Measurements from ENCODE around the gene CC2D2A.

The CC2D2A gene

DNA sequence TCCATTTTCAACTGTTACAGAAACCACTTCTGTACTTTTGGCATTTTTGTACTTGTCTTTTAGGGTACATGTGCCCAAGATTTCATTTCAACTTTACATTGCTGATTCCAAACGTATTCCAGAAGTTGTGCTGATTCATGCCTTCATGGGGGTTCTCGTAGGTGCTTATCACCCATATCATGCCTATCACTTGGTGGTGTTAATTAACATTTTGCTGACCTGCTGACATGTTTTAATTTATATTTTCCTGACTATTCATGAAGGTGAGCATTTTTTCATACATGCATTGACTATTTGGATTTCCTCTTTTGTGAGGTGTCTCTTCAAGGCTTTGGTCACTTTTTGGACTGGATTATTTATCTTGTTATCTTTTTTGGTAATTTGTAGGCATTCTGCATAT is 64.1 kb downstream of the CC2D2A start:
- DNase-seq (ENCODE audit: low spot score), result no peak
- in situ Hi-C loops (cut with MboI; ENCODE audit: low pct_unique_long_range_greater_than_20kb, low sequenced_read_pairs, unreplicated experiment), result no loop called here
- no peak for TF ChIP-seq CTCF (IDR thresholded peaks at IDR 0.05; ENCODE audit: extremely low read depth, insufficient read depth, missing control alignments)

- TF ChIP-seq CTCF (IDR thresholded peaks at IDR 0.05; ENCODE audit: extremely low read depth, insufficient read depth, missing control alignments), result no peak
- in situ Hi-C loops (cut with MboI; ENCODE audit: low pct_unique_long_range_greater_than_20kb, low sequenced_read_pairs, unreplicated experiment), result no loop called here
- no peak for DNase-seq (ENCODE audit: low spot score)
Observed at GRCh38 chr4:15535599-15535998, 65.9 kb downstream of the CC2D2A start.

DNA sequence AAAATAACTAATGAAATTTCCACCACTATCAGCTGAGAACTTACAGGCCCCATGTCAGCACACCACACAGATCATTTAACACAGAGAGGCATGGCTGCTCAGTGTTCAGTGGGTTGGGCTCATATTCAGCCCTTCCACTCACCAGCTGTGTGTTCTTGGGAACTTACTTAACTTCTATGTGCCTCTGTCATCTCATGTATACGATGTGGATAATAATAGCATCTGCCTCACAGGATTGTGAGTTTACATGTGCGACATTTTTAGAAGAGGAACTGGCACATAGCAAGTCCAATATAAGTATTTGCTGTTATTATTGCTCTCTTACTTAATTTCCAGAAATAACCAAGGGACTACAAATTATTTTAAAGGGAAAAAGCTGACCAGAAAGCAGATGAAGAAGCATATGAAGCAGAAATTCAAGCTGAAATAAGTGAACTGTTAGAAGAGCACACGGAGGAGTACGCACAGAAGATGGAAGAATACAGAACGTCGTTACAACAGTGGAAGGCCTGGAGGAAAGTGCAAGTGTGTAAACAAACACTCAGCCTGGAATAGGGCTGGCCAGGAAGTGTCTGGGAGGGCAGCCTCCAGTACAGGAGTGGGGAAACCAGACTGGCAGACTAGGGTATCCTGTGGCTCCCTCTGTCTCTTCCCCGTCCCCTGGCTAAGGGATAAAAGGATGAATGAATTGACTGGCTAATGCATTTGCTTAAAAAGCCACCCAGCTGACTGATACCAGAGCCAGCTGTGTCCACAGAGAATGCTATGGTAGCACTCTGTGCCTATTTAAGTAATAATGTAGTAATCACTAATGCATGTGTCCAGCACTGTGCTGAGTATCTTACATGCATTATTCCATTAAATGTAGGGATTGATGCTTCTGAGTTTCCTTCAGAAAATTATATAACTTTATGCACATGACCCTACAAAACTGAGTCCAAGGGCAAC is 67.1 kb downstream of the CC2D2A start:
- TF ChIP-seq CTCF (IDR thresholded peaks at IDR 0.05; ENCODE audit: extremely low read depth, insufficient read depth, missing control alignments), result no peak
- in situ Hi-C loops (cut with MboI; ENCODE audit: low pct_unique_long_range_greater_than_20kb, low sequenced_read_pairs, unreplicated experiment), result no loop called here
- DNase-seq (ENCODE audit: low spot score), result no peak

GRCh38 chr4:15541941-15542340 is 72.3 kb downstream of the CC2D2A start:
- DNase-seq (ENCODE audit: low spot score), result no peak
- in situ Hi-C loops (cut with MboI; ENCODE audit: low pct_unique_long_range_greater_than_20kb, low sequenced_read_pairs, unreplicated experiment), result no loop called here
- no peak for TF ChIP-seq CTCF (IDR thresholded peaks at IDR 0.05; ENCODE audit: extremely low read depth, insufficient read depth, missing control alignments)

- no peak for TF ChIP-seq CTCF (IDR thresholded peaks at IDR 0.05; ENCODE audit: extremely low read depth, insufficient read depth, missing control alignments)
- no peak for DNase-seq (ENCODE audit: low spot score)
- in situ Hi-C loops (cut with MboI; ENCODE audit: low pct_unique_long_range_greater_than_20kb, low sequenced_read_pairs, unreplicated experiment), result no loop called here
Observed at GRCh38 chr4:15542760-15543159, 73.1 kb downstream of the CC2D2A start.

DNA sequence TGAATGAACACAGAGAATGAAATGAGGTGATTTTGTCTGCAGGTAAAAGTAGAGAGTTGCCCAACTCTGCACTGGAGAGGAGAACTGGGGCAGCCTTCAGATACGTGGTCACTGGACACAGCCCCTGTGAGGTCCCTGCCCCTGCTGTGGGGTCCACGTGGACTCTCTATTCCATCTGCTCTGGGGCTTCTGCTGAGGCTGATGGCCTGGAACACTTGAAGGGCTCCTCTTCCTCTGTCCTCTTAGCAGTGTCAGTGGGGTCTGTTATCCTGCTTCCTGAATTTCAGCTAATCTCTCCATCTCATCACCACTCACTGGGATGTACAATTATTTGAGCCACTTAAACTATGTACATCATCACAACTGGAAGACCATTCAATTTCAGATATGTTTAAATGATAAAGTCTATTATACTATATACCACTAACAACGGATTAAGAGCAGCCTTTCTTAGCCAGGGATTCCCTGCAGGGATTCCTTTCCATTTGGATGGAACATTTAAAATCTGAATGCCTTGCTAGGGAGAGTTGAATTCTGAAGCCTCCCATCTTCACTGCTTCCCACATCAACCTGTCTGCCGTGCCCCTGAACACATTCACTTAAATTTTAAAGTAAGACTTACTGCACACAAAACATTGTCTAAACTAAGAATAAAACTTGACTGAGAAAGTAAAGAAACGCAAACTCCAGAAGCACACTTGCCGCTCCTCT is 74.0 kb downstream of the CC2D2A start:
- TF ChIP-seq CTCF (IDR thresholded peaks at IDR 0.05; ENCODE audit: extremely low read depth, insufficient read depth, missing control alignments), result no peak
- in situ Hi-C loops (cut with MboI; ENCODE audit: low pct_unique_long_range_greater_than_20kb, low sequenced_read_pairs, unreplicated experiment), result no loop called here

More for the DNA sequence above, 74.0 kb downstream of the CC2D2A start:
- DNase-seq (ENCODE audit: low spot score), result no peak
